Measurements from ENCODE around the gene RBP2. TPM values are rescaled to one million over a fixed set of nuclear protein-coding genes. Genes with fewer than 3 reads are reported as not detected.

Gene RBP2
- total and polyA plus RNA-seq, 9 of the 15 experiments (the other 6 are each of a cell fraction or from before 2014, with no cell fraction given), result not detected

DNA sequence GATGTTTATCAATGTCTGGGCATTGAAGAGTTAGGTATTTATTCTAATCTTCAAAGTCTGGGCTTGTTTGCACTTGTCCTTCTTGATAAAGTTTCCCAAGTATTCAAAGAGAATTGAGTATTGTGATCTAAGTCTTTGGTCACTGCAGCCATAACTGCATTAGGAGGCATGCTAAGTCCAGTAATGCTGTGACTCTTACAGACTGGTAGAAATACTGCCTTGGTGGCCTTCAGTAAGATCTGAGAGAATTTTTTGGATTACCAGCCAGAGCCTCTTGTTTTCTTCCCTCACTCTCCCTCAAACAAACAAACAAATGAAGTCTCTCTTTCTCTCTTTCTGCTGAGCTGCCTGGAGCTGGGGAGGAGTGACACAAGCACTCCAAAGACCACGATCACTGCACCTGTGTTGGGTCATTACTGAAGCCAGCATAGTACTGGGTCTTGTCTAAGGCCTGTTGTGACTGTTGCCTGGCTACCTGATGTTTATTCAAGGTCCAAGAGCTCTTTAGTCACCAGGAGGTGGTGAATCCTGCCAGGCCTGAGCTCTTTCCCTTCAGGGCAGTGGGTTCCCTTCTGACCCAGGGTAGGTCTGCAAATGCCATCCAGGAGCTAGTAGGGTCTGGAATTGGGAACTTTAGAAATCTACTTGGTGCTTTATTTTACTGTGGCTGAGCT, 14.8 kb upstream of the RBP2 start:
- FAIRE-seq (no peak), ATAC-seq (no peak), DNase-seq (ENCODE audit: extremely low read depth in 1 of 4, low spot score in 3 of 4) (no peak)
- no peaks in the 10 kb centered on the region for H3K9me3 ChIP-seq (replicated peaks; ENCODE audit: control insufficient read depth, insufficient read depth, low read depth, low read length)
- no peaks in the 10 kb centered on the region for H3K36me3 ChIP-seq (ENCODE audit: control insufficient read depth, insufficient read depth, low read length)
- no peak overlapping the region for H2AFZ ChIP-seq (ENCODE audit: low read depth, low read length)
- intact Hi-C loops (cut with micrococcal nuclease), result no loop called here
- H3K27ac ChIP-seq (ENCODE audit: extremely low read depth, low read depth, low read length), result no peak overlapping the region
- H4K20me1 ChIP-seq (replicated peaks; ENCODE audit: control insufficient read depth, insufficient read depth, low read length), result no peaks in the 10 kb centered on the region
- ChIA-PET CTCF (ENCODE audit: low intra/inter-chr PET ratio) (no interaction called here), POLR2A (interaction anchor here (1.2 to 1.7 kb wide), 2 partner anchors 8 to 16 kb away, joined by 3 to 5 read pairs; no protein-coding TSS in a partner anchor)
- no peak overlapping the region for H3K9ac ChIP-seq (ENCODE audit: insufficient read depth in 1 of 2, low read depth in 2 of 2, low read length in 2 of 2)
- in situ Hi-C loops (cut with MboI), result no loop called here
- WGBS (ENCODE audit: insufficient coverage, low coverage, missing lambda C conversion rate), result 0% methylated on average over 1 of the region's 1 CpG
- no peak overlapping the region for H3K4me3 ChIP-seq
- BruUV-seq (replicated peaks), result no TSS peak
- H3K9me1 ChIP-seq (ENCODE audit: control insufficient read depth, insufficient read depth, low read length), result no peaks in the 10 kb centered on the region
- no peaks in the 10 kb centered on the region; a peak in 1 of 5 replicates for H3K27me3 ChIP-seq (ENCODE audit: control insufficient read depth in 2 of 2, insufficient read depth in 2 of 2, low read length in 2 of 2)
- no peaks in the 10 kb centered on the region for H3K79me2 ChIP-seq (ENCODE audit: control insufficient read depth, insufficient read depth, low read length)
- no peak overlapping the region for H3K4me2 ChIP-seq (ENCODE audit: insufficient read depth, low read length)
- TF ChIP-seq HBP1 (CRISPR knock-in tag; IDR thresholded peaks at IDR 0.05) (no peak), TBP (optimal IDR thresholded peaks at IDR 0.05; ENCODE audit: low read depth, low read length) (no peak), RCOR1 (IDR thresholded peaks at IDR 0.05; ENCODE audit: borderline replicate concordance in 1 of 2, low read depth in 2 of 2, low read length in 2 of 2) (no peak), FIP1L1 (IDR thresholded peaks at IDR 0.05; ENCODE audit: low read depth, low read length, poor library complexity, severe bottlenecking) (no peak), NFXL1 (CRISPR knock-in tag; IDR thresholded peaks at IDR 0.05) (no peak), SMARCE1 (IDR thresholded peaks at IDR 0.05) (no peak), NCOA4 (IDR thresholded peaks at IDR 0.05; ENCODE audit: partially characterized antibody) (no peak), ZNF444 (CRISPR knock-in tag; IDR thresholded peaks at IDR 0.05) (no peak), CBX1 (IDR thresholded peaks at IDR 0.05; ENCODE audit: low read depth) (no peak), MCM7 (IDR thresholded peaks at IDR 0.05) (no peak), KLF13 (tag; IDR thresholded peaks at IDR 0.05; ENCODE audit: borderline replicate concordance, low read depth) (no peak), TOE1 (IDR thresholded peaks at IDR 0.05; ENCODE audit: borderline replicate concordance) (no peak), TOE1 (CRISPR knock-in tag; IDR thresholded peaks at IDR 0.05; ENCODE audit: borderline replicate concordance, low read depth) (no peak), MTA2 (IDR thresholded peaks at IDR 0.05; ENCODE audit: low read depth) (no peak), NR3C1 (CRISPR knock-in tag; IDR thresholded peaks at IDR 0.05) (no peak), NFE2L1 (tag; IDR thresholded peaks at IDR 0.05; ENCODE audit: borderline replicate concordance, low read depth) (no peak), ZNF717 (CRISPR knock-in tag; IDR thresholded peaks at IDR 0.05) (no peak), SRF (CRISPR knock-in tag; IDR thresholded peaks at IDR 0.05) (no peak)
- H3K4me1 ChIP-seq (replicated peaks in 1 of 2; ENCODE audit: control insufficient read depth in 2 of 2, insufficient read depth in 2 of 2, low read length in 2 of 2), result no peaks in the 10 kb centered on the region

Data from K562 (cell line).